DND-41 (cell line): Measurements from ENCODE around the gene MAST4.

ENCODE experiments used
- ATAC-seq: fragments of 200-7000 bp; cut with Tn5 transposase; 3 replicates; pipeline ENCODE4 v1.9.1; 2021; ENCODE audit warnings: low read depth; ENCODE audit not compliant: insufficient read depth
- DNase-seq: peaks from one replicate; pipeline ENCODE4 v3.0.0-alpha.2; 2020
- H2AFZ ChIP-seq: 2 replicates; pipeline ENCODE4 v1.6.0; 2012; ENCODE audit warnings: low read depth, low read length
- H3K27ac ChIP-seq: 2 replicates; pipeline ENCODE4 v1.5.1; 2012; ENCODE audit warnings: low read length, inconsistent platforms
- H3K27me3 ChIP-seq: fragments of 200-600 bp; sonication (generic); 2 replicates; pipeline ENCODE4 v1.6.0; 2012; ENCODE audit warnings: low read length, mild to moderate bottlenecking, inconsistent platforms; ENCODE audit not compliant: insufficient read depth, poor library complexity
- H3K36me3 ChIP-seq: 2 replicates; pipeline ENCODE4 v1.5.1; 2012; ENCODE audit warnings: low read length, inconsistent platforms; ENCODE audit not compliant: insufficient read depth
- H3K4me1 ChIP-seq: 2 replicates; pipeline ENCODE4 v1.5.1; 2012; ENCODE audit warnings: mild to moderate bottlenecking, low read length; ENCODE audit not compliant: insufficient read depth
- H3K4me2 ChIP-seq: 2 replicates; pipeline ENCODE4 v1.6.0; 2012; ENCODE audit warnings: mild to moderate bottlenecking, moderate library complexity, low read length, inconsistent platforms; ENCODE audit not compliant: insufficient read depth
- H3K4me3 ChIP-seq, 2 experiments: fragments of 200-600 bp in 1 of 2; shearing (Covaris generic) in 1 of 2; 2 replicates each; pipeline ENCODE4 v1.5.1; 2012 to 2016; ENCODE audit warnings: inconsistent platforms in 2 of 2, low read length in 2 of 2, mild to moderate bottlenecking in 2 of 2, low read depth in 1 of 2, moderate library complexity in 1 of 2
- H3K79me2 ChIP-seq: 2 replicates; pipeline ENCODE4 v1.6.0; 2012; ENCODE audit warnings: low read length, inconsistent platforms; ENCODE audit not compliant: insufficient read depth
- H3K9ac ChIP-seq: 2 replicates; pipeline ENCODE4 v1.6.0; 2012; ENCODE audit warnings: low read depth, mild to moderate bottlenecking, inconsistent platforms, low read length, moderate library complexity
- H3K9me3 ChIP-seq: 2 replicates; pipeline ENCODE4 v1.5.1; 2012; ENCODE audit warnings: low read length, moderate library complexity, mild to moderate bottlenecking, inconsistent platforms; ENCODE audit not compliant: insufficient read depth, severe bottlenecking
- H4K20me1 ChIP-seq: 2 replicates; pipeline ENCODE4 v1.6.0; 2012; ENCODE audit warnings: low read length; ENCODE audit not compliant: insufficient read depth
- EZH2 ChIP-seq: IDR thresholded peaks from 3 replicates; pipeline ENCODE4 v1.6.1; 2012; ENCODE audit warnings: borderline replicate concordance, low read depth, mild to moderate bottlenecking, moderate library complexity, low read length, inconsistent platforms; ENCODE audit not compliant: severe bottlenecking
- TF ChIP-seq, protein P1 (sequence below): IDR thresholded peaks from 2 replicates; pipeline ENCODE4 v1.5.1; 2012; ENCODE audit warnings: borderline replicate concordance, low read length, moderate library complexity, mild to moderate bottlenecking; ENCODE audit not compliant: poor library complexity, severe bottlenecking; ENCODE audit errors: extremely low read depth

Gene MAST4

DNA sequence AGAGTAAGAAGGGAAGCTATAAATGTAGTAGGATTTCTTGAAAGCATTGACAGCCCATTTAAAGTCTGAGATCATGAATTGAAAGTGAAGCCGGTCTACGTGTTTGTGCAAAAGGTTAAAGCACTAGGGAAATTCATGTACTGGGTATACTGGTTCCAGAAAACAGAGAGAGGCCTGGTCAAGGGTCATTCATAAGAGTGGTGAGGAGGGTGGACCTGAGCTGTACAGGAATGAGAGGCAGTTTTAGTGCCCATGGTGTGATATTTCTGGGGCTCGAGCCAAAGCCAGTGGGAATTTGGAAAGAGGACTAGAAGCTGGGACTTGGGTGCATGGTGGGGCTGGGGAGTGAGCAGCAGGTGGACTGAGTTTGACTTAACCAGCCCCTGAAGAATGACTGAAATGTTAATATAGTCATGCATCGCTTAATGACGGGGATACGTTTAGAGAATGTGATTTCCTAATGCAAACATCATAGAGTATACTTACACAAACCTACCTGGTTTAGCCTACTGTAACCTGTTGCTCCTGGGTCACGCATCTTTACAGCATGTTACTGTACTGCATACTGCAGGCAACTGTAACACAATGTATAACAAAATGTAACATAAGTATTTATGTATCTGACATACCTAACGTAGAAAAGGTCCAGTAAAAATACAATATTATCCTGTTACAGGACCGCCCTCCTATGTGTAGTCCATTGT, 173.0 kb downstream of the MAST4 start:
- Histone ChIP-seq H2AFZ (no peak overlapping the region), H3K4me3 (no peak overlapping the region), H3K9me3 (no peaks in the 10 kb centered on the region), H3K4me2 (no peak overlapping the region), H3K4me1 (no peaks in the 10 kb centered on the region), H3K27ac (no peak overlapping the region), H3K9ac (no peak overlapping the region), H3K79me2 (no peaks in the 10 kb centered on the region), H3K27me3 (no peaks in the 10 kb centered on the region), H3K36me3 (0 out of 2 replicates have a peak, but pooled peaks cover 1% of the 10 kb centered on the region), H4K20me1 (no peaks in the 10 kb centered on the region)
- TF ChIP-seq, protein P1, sequence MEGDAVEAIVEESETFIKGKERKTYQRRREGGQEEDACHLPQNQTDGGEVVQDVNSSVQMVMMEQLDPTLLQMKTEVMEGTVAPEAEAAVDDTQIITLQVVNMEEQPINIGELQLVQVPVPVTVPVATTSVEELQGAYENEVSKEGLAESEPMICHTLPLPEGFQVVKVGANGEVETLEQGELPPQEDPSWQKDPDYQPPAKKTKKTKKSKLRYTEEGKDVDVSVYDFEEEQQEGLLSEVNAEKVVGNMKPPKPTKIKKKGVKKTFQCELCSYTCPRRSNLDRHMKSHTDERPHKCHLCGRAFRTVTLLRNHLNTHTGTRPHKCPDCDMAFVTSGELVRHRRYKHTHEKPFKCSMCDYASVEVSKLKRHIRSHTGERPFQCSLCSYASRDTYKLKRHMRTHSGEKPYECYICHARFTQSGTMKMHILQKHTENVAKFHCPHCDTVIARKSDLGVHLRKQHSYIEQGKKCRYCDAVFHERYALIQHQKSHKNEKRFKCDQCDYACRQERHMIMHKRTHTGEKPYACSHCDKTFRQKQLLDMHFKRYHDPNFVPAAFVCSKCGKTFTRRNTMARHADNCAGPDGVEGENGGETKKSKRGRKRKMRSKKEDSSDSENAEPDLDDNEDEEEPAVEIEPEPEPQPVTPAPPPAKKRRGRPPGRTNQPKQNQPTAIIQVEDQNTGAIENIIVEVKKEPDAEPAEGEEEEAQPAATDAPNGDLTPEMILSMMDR: no peak
- no peak for TF ChIP-seq EZH2
- ATAC-seq (no peak), DNase-seq (no peak)

DNA sequence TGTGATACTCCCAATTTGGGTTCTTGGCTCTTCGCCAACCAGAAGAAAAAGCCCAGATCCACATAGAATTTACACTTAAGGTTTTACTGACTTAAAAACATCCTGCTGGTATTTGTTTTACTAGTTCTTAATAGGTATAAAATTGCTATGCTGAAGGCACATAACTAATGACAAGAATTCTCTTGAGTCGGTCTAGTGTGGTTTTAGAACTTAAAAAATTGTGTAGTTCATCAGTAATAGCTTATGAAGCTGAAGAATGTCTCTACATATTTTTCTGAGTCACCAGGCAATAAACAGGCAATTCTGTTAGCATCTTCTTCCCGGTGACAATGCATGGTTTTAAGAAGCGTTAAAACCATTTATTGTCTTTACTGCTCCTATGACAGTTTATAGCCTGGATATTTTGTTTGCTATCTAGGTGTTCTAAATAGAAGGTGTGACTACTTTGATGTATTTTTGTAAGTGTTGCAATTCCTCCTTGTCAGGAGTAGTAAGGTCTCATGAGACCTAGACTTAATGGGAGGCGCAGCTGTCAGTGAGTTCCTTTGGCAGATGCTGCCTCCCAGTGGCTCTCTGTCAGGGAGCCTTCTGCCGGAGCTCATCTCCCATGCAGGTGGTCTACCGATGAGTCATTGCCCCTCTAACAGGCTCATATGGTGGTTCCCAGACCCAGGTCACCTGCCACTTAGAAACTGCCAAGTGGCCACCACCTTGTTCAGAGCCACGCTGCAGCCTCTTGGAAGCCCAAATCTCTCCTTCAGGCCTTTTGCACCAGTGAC, 173.8 kb downstream of the MAST4 start:
- no peak overlapping the region for H3K9ac ChIP-seq
- no peak overlapping the region for H2AFZ ChIP-seq
- no peak for TF ChIP-seq EZH2
- TF ChIP-seq, protein P1: peak; percentile 75
- H3K36me3 ChIP-seq: no peaks in the 10 kb centered on the region
- H3K4me1 ChIP-seq: no peaks in the 10 kb centered on the region
- H3K9me3 ChIP-seq: no peaks in the 10 kb centered on the region
- DNase-seq: peak; percentile 60
- no peaks in the 10 kb centered on the region for H4K20me1 ChIP-seq
- no peak overlapping the region for H3K4me3 ChIP-seq
- no peaks in the 10 kb centered on the region for H3K27me3 ChIP-seq
- no peak overlapping the region; the same call in 1 of the 2 replicates for H3K27ac ChIP-seq
- peak; percentile 93 for ATAC-seq
- H3K79me2 ChIP-seq: no peaks in the 10 kb centered on the region
- no peak overlapping the region for H3K4me2 ChIP-seq

DNA sequence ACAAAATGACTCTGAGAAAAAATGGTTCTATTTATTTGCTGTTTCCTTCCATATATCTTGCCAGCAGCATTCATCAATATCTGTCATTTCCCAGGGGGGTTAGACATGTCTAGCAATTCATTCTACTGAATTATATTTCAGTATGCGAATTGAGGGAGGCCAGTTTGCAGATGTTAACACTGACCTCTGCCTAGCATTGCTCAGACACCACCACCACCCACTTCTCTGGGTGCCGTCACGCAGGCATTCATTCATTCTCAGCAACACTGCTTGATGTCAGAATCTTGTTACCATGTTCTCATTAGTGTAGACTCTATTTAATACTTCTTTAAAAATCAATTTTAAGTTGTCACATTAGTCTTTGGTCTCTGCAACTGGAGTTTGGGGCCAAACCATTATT, 181.7 kb downstream of the MAST4 start:
- no peaks in the 10 kb centered on the region for H3K4me1 ChIP-seq
- H3K79me2 ChIP-seq: no peaks in the 10 kb centered on the region
- TF ChIP-seq, protein P1: no peak
- no peak for TF ChIP-seq EZH2
- DNase-seq: no peak
- no peaks in the 10 kb centered on the region for H3K36me3 ChIP-seq
- H3K4me2 ChIP-seq: no peak overlapping the region
- H3K27me3 ChIP-seq: no peaks in the 10 kb centered on the region
- no peaks in the 10 kb centered on the region for H4K20me1 ChIP-seq
- no peak overlapping the region for H3K27ac ChIP-seq
- H3K9me3 ChIP-seq: no peaks in the 10 kb centered on the region
- H3K9ac ChIP-seq: no peak overlapping the region
- no peak overlapping the region for H3K4me3 ChIP-seq
- ATAC-seq: no peak
- H2AFZ ChIP-seq: no peak overlapping the region
